KG1 (cell line): ENCODE measurements around the gene CCDC88A.
"Not testable (repeated sequence)": the region's sequence is repeated elsewhere in the genome, so short reads cannot be mapped to it uniquely, and the experiment has no call there.

Experiments used
- DNase-seq: peaks from one replicate; lab custom pipeline; 2025; lab: John Stamatoyannopoulos, UW

CCDC88A gene

GRCh38 chr2:55421326-55421725, 1.7 kb upstream of the CCDC88A start:
- no peak for DNase-seq

GRCh38 chr2:55420871-55421270, 1.2 kb upstream of the CCDC88A start:
- no peak for DNase-seq

GRCh38 chr2:55420439-55420725, 726 bp upstream of the CCDC88A start:
- no peak for DNase-seq

- no peak for DNase-seq
Observed at GRCh38 chr2:55419233-55419678, 400 bp downstream of the CCDC88A start.

- DNase-seq = no peak
Observed at GRCh38 chr2:55418512-55419232, 984 bp downstream of the CCDC88A start.

GRCh38 chr2:55418072-55418471, 1.6 kb downstream of the CCDC88A start:
- DNase-seq = no peak

- DNase-seq = no peak
Observed at GRCh38 chr2:55416786-55417568, 2.7 kb downstream of the CCDC88A start.

- no peak for DNase-seq
Observed at GRCh38 chr2:55415300-55415699, 4.4 kb downstream of the CCDC88A start.

GRCh38 chr2:55408918-55409868, 10.5 kb downstream of the CCDC88A start:
- no peak for DNase-seq

- no peak for DNase-seq
Observed at GRCh38 chr2:55408098-55408882, 11.4 kb downstream of the CCDC88A start.

GRCh38 chr2:55405116-55405515, 14.5 kb downstream of the CCDC88A start:
- DNase-seq = no peak

GRCh38 chr2:55403256-55403998, 16.2 kb downstream of the CCDC88A start:
- DNase-seq = no peak

- no peak for DNase-seq
Observed at GRCh38 chr2:55401124-55401523, 18.5 kb downstream of the CCDC88A start.

- DNase-seq = no peak
Observed at GRCh38 chr2:55400332-55400731, 19.3 kb downstream of the CCDC88A start.

GRCh38 chr2:55399815-55400214, 19.8 kb downstream of the CCDC88A start:
- DNase-seq = no peak

- no peak for DNase-seq
Observed at GRCh38 chr2:55395724-55396605, 23.7 kb downstream of the CCDC88A start.

- DNase-seq = no peak
Observed at GRCh38 chr2:55391615-55392242, 27.9 kb downstream of the CCDC88A start.

- no peak for DNase-seq
Observed at GRCh38 chr2:55391155-55391554, 28.5 kb downstream of the CCDC88A start.

GRCh38 chr2:55385516-55385915, 34.1 kb downstream of the CCDC88A start:
- DNase-seq = not testable (repeated sequence)
